HG03025 (cell line): ENCODE data around the gene TRIM62.
"Not testable (repeated sequence)": the region's sequence is repeated elsewhere in the genome, so short reads cannot be mapped to it uniquely, and the experiment has no call there.

ENCODE experiments used
- ATAC-seq: cut with Tn5 transposase; IDR thresholded peaks from one replicate; pipeline ENCODE4 v1.9.1; 2021; ENCODE audit warnings: mild to moderate bottlenecking, moderate library complexity; ENCODE audit not compliant: unreplicated experiment, low FRiP score

Gene TRIM62

GRCh38 chr1:33117440-33118085 is 64.3 kb downstream of the TRIM62 start:
- no peak for ATAC-seq

DNA sequence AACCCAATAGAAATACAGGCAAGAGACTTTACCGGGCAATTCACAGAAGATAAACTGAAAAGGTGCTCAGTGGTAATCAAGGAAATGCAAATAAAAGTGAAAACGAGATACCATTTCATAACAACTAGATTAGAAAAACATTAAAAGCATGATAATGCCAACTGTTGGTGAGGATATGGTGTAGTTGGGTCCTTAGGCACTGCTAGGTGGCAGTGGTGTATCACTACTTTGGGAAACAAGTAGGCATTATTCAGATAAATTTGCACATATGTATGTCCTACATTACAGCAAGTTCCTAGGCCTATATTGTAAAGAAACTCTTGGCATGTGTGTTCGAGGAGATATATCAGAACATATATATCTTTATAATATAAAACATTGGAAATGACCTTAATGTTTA is 69.9 kb downstream of the TRIM62 start:
- no peak for ATAC-seq

GRCh38 chr1:33110477-33110876 is 71.4 kb downstream of the TRIM62 start:
- no peak for ATAC-seq

DNA sequence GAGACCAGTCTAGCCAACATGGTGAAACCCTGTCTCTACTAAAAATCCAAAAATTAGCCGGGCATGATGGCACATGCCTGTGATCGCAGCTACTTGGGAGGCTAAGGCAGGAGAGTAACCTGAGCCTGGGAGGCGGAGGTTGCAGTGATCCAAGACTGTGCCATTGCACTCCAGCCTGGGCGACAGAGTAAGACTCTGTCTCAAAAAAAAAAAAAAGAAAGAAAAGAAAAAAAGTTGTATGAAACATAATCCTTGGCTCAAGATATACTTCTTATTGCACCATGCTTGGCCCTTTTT is 81.8 kb downstream of the TRIM62 start:
- not testable (repeated sequence) for ATAC-seq

- no peak for ATAC-seq
These were observed 82.3 kb downstream of the TRIM62 start for GRCh38 chr1:33099290-33100118.

DNA sequence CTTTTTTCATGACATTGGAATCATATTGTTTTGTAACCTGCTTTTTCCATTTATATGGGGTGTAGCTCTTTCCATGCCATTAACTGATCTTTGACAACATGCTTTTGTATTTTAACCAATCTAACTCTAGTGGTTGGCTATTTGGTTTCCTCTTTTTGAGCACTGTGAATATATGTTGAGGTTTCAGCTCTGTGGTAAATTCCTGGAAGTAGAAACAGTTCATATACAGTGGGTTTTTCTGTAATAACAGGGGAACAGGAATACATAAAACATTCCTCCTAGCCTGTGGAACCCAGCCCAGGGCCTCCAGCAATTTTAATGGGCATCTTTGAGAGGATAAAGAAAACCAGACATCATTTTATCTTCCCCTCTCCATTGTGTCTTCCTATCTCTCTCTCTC is 83.5 kb downstream of the TRIM62 start:
- no peak for ATAC-seq

DNA sequence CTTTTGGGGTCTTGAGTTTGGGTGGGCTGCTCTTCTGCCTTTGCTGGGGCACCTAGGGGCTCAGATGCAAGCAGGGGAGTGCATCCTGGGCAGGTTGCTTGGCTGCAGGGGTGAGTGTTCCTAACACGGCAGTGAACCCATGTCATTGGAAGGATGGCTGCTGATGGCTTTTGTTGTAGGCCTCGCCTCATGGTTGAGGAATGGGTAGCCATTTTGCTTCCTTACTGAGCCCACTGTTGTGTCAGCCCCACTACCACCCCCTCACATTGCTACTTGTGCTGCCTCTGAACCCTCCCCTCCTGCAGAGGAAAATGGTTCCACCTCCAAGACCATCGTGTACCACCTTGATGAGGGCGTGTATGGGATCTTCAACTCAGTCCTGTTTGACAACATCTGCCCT is 84.1 kb downstream of the TRIM62 start:
- no peak for ATAC-seq

GRCh38 chr1:33097137-33097611 is 84.7 kb downstream of the TRIM62 start:
- no peak for ATAC-seq

- no peak for ATAC-seq
These were observed 85.4 kb downstream of the TRIM62 start for GRCh38 chr1:33096363-33097005.
